ENCODE results near the gene HRNR.
"Not testable (repeated sequence)": the region's sequence is repeated elsewhere in the genome, so short reads cannot be mapped to it uniquely, and the experiment has no call there.

The HRNR gene

GRCh38 chr1:152224093-152224492, at the start of gene HRNR:
Gene HRNR, minus strand, starts transcription at chr1:152224193. Its CDS starts 940 bp downstream, at chr1:152223253.
- DNase-seq (ENCODE audit: low spot score), result no peak

- not testable (repeated sequence) for DNase-seq (ENCODE audit: low spot score)
These were observed 32.4 kb upstream of the HRNR start for GRCh38 chr1:152256394-152256793.

GRCh38 chr1:152252157-152252556, 28.2 kb upstream of the HRNR start:
- DNase-seq (ENCODE audit: low spot score), result no peak

GRCh38 chr1:152251391-152251790, 27.4 kb upstream of the HRNR start:
- DNase-seq (ENCODE audit: low spot score), result no peak

- DNase-seq (ENCODE audit: low spot score), result no peak
These were observed 23.3 kb upstream of the HRNR start for GRCh38 chr1:152247316-152247715.

GRCh38 chr1:152244576-152245273, 20.7 kb upstream of the HRNR start:
- DNase-seq (ENCODE audit: low spot score), result no peak

GRCh38 chr1:152237093-152237492, 13.1 kb upstream of the HRNR start:
- DNase-seq (ENCODE audit: low spot score), result no peak

- DNase-seq (ENCODE audit: low spot score), result no peak
These were observed 4.8 kb upstream of the HRNR start for GRCh38 chr1:152228831-152229230.

GRCh38 chr1:152227310-152227928, 3.4 kb upstream of the HRNR start:
- no peak for DNase-seq (ENCODE audit: low spot score)

GRCh38 chr1:152225678-152226077, 1.7 kb upstream of the HRNR start:
- no peak for DNase-seq (ENCODE audit: low spot score)

GRCh38 chr1:152220166-152221163, 3.5 kb downstream of the HRNR start:
- no peak for DNase-seq (ENCODE audit: low spot score)

- DNase-seq (ENCODE audit: low spot score), result not testable (repeated sequence)
These were observed 4.6 kb downstream of the HRNR start for GRCh38 chr1:152219438-152219837.

- no peak for DNase-seq (ENCODE audit: low spot score)
These were observed 5.1 kb downstream of the HRNR start for GRCh38 chr1:152218762-152219436.

GRCh38 chr1:152215604-152216003, 8.4 kb downstream of the HRNR start:
- DNase-seq (ENCODE audit: low spot score), result not testable (repeated sequence)

- DNase-seq (ENCODE audit: low spot score), result not testable (repeated sequence)
These were observed 9.1 kb downstream of the HRNR start for GRCh38 chr1:152214911-152215310.

- no peak for DNase-seq (ENCODE audit: low spot score)
These were observed 25.0 kb downstream of the HRNR start for GRCh38 chr1:152198982-152199381.

- DNase-seq (ENCODE audit: low spot score), result no peak
These were observed 26.5 kb downstream of the HRNR start for GRCh38 chr1:152197361-152197941.

GRCh38 chr1:152191711-152192110, 32.3 kb downstream of the HRNR start:
- no peak for DNase-seq (ENCODE audit: low spot score)

GRCh38 chr1:152191260-152191659, 32.7 kb downstream of the HRNR start:
- no peak for DNase-seq (ENCODE audit: low spot score)

- no peak for DNase-seq (ENCODE audit: low spot score)
These were observed 33.4 kb downstream of the HRNR start for GRCh38 chr1:152190589-152190988.

GRCh38 chr1:152189657-152190442, 34.1 kb downstream of the HRNR start:
- peak; percentile 59 for DNase-seq (ENCODE audit: low spot score)
